MG63 (cell line): ENCODE results near the gene PPTC7. TPM values are rescaled to one million over a fixed set of nuclear protein-coding genes. Genes with fewer than 3 reads are reported as not detected.

Source experiments
- total RNA-seq: library from RNA; depleted of rRNA; stranded (reverse); fragments of >200 nt; shearing (Covaris generic); gene quantifications from 2 replicates; pipeline ENCODE4 v1.2.3, GENCODE V29; 2014; ENCODE audit warnings: low replicate concordance; rRNA removed

Gene PPTC7
- total RNA-seq, 1 experiment from 2014 or later = 4.4 TPM

Other genes with a start within 250 kb of the PPTC7 start
- 50.7 and 51.5 TPM in 2 replicates for gene ANAPC7, start 179.6 kb downstream of the PPTC7 start, total RNA-seq
- 397 and 586 TPM in 2 replicates for gene ARPC3, start 133.0 kb downstream of the PPTC7 start, total RNA-seq
- gene GPN3, start 115.1 kb downstream of the PPTC7 start, total RNA-seq = 17.5 and 38.0 TPM in 2 replicates
- gene FAM216A, start 114.5 kb downstream of the PPTC7 start, total RNA-seq = 24.7 and 43.7 TPM in 2 replicates
- gene VPS29, start 81.2 kb downstream of the PPTC7 start, total RNA-seq = 33.5 and 59.1 TPM in 2 replicates
- gene RAD9B, start 81.0 kb downstream of the PPTC7 start, total RNA-seq = 0.25 and 2.0 TPM in 2 replicates
- 19.6 and 47.5 TPM in 2 replicates for gene TCTN1, start 30.8 kb upstream of the PPTC7 start, total RNA-seq
- gene HVCN1, start 105.8 kb upstream of the PPTC7 start, total RNA-seq = not detected in 2 replicates
- gene PPP1CC, start 159.6 kb upstream of the PPTC7 start, total RNA-seq = 118 and 155 TPM in 2 replicates